NB4 (cell line): ENCODE data around the gene ELMO3.

Experiments
- CTCF ChIP-seq: IDR thresholded peaks from one replicate; pipeline ENCODE4 v1.5.1; 2012; ENCODE audit warnings: low read depth, low read length
- POLR2A ChIP-seq: IDR thresholded peaks from 2 replicates; pipeline ENCODE4 v1.6.1; 2011; ENCODE audit warnings: mild to moderate bottlenecking; ENCODE audit not compliant: insufficient read length; ENCODE audit errors: extremely low read depth

- TF ChIP-seq CTCF (no peak), POLR2A (no peak)
Observed at GRCh38 chr16:67166598-67167168, 32.2 kb upstream of the ELMO3 start.
